Osteocyte (in vitro differentiated cells): Measurements from ENCODE around the gene PSORS1C2. TPM values are rescaled to one million over a fixed set of nuclear protein-coding genes. Genes with fewer than 3 reads are reported as not detected.

Experiments used
- DNase-seq: peaks from one replicate; pipeline ENCODE4 v3.0.0; 2021; ENCODE audit warnings: mixed read lengths; ENCODE audit not compliant: unreplicated experiment; ENCODE audit errors: extremely low spot score
- H3K27ac Mint-ChIP-seq: one replicate; pipeline ENCODE4 v1.8.0; 2021; ENCODE audit warnings: mild to moderate bottlenecking, mixed read lengths; ENCODE audit not compliant: unreplicated experiment
- H3K27me3 Mint-ChIP-seq: one replicate; pipeline ENCODE4 v1.8.0; 2021; ENCODE audit warnings: mixed read lengths; ENCODE audit not compliant: unreplicated experiment
- H3K36me3 Mint-ChIP-seq: one replicate; pipeline ENCODE4 v1.8.0; 2021; ENCODE audit warnings: mixed read lengths; ENCODE audit not compliant: unreplicated experiment
- H3K4me1 Mint-ChIP-seq: one replicate; pipeline ENCODE4 v1.8.0; 2021; ENCODE audit warnings: mixed read lengths; ENCODE audit not compliant: unreplicated experiment
- H3K4me3 Mint-ChIP-seq: one replicate; pipeline ENCODE4 v1.8.0; 2021; ENCODE audit warnings: mild to moderate bottlenecking, moderate library complexity, mixed read lengths; ENCODE audit not compliant: unreplicated experiment
- H3K9me3 Mint-ChIP-seq: one replicate; pipeline ENCODE4 v1.8.0; 2021; ENCODE audit warnings: mixed read lengths; ENCODE audit not compliant: unreplicated experiment
- total RNA-seq: library from RNA; stranded (reverse); gene quantifications from 2 replicates; pipeline ENCODE4 v1.2.1, GENCODE V29; 2021
- TF ChIP-seq, protein P1 (sequence below): fragments of 200-600 bp; sonication (generic); IDR thresholded peaks from 2 replicates; pipeline ENCODE4 v1.5.0; 2021; ENCODE audit warnings: antibody characterized with exemption, mild to moderate bottlenecking, moderate library complexity

Gene PSORS1C2
- total RNA-seq, 1 donor from 2014 or later = not detected

DNA sequence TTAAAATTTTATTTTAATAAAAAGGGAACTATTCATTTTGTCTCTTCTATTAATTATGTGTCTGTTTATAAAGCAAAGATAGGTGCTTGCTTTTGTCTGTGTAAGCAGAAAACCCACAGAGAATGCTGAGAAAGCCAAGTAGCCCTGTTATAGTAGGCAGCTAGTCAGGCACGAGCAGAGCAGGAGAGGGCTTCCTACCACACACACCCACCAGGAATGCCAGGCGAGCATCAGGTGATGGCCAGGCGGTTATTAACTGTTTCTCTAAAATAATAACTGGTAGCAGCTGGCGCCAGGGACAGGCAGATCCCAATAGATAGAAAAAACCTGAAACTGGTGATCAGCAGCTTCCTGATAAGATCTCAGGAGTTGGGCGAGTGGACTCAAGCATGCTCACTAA is 42.2 kb downstream of the PSORS1C2 start:
- Mint-ChIP-seq H3K9me3 (no peaks in the 10 kb centered on the region), H3K27ac (no peak overlapping the region), H3K4me1 (peaks cover 1% of the 10 kb centered on the region), H3K27me3 (peaks cover 24% of the 10 kb centered on the region), H3K36me3 (no peaks in the 10 kb centered on the region), H3K4me3 (no peak overlapping the region)
- TF ChIP-seq, protein P1, sequence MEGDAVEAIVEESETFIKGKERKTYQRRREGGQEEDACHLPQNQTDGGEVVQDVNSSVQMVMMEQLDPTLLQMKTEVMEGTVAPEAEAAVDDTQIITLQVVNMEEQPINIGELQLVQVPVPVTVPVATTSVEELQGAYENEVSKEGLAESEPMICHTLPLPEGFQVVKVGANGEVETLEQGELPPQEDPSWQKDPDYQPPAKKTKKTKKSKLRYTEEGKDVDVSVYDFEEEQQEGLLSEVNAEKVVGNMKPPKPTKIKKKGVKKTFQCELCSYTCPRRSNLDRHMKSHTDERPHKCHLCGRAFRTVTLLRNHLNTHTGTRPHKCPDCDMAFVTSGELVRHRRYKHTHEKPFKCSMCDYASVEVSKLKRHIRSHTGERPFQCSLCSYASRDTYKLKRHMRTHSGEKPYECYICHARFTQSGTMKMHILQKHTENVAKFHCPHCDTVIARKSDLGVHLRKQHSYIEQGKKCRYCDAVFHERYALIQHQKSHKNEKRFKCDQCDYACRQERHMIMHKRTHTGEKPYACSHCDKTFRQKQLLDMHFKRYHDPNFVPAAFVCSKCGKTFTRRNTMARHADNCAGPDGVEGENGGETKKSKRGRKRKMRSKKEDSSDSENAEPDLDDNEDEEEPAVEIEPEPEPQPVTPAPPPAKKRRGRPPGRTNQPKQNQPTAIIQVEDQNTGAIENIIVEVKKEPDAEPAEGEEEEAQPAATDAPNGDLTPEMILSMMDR = no peak
- no peak for DNase-seq

DNA sequence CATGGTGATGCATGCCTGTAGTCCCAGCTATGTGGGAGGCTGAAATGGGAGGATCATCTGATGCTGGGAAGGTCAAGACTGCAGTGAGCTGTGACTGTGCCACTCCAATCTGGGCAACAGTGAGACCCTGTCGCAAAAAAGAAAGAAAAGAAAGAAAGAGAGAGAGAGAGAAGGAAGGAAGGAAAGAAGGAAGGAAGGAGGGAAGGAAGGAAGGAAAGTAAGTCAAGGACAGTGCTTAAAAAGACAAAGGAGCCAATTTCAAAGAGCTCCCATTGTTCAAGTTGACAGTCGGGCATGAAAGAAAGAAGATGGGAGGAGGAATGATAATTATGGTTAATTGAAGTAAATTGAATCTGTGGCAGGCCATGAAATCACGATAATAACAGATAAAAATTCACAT is 42.7 kb downstream of the PSORS1C2 start:
- no peaks in the 10 kb centered on the region for H3K9me3 Mint-ChIP-seq
- no peak overlapping the region for H3K27ac Mint-ChIP-seq
- TF ChIP-seq, protein P1 = no peak
- DNase-seq = no peak
- peaks cover 1% of the 10 kb centered on the region for H3K4me1 Mint-ChIP-seq
- H3K36me3 Mint-ChIP-seq = no peaks in the 10 kb centered on the region
- H3K4me3 Mint-ChIP-seq = no peak overlapping the region
- peaks cover 24% of the 10 kb centered on the region for H3K27me3 Mint-ChIP-seq

- Mint-ChIP-seq H3K4me3 (no peak overlapping the region), H3K4me1 (peaks cover 1% of the 10 kb centered on the region), H3K27me3 (peaks cover 14% of the 10 kb centered on the region), H3K36me3 (no peaks in the 10 kb centered on the region), H3K9me3 (no peaks in the 10 kb centered on the region), H3K27ac (no peak overlapping the region)
- TF ChIP-seq, protein P1 = no peak
- no peak for DNase-seq
Measured at GRCh38 chr6:31094389-31094881, 44.4 kb downstream of the PSORS1C2 start.

- DNase-seq = no peak
- H3K4me1 Mint-ChIP-seq = peaks cover 1% of the 10 kb centered on the region
- no peaks in the 10 kb centered on the region for H3K36me3 Mint-ChIP-seq
- TF ChIP-seq, protein P1 = no peak
- H3K9me3 Mint-ChIP-seq = no peaks in the 10 kb centered on the region
- H3K4me3 Mint-ChIP-seq = no peak overlapping the region
- H3K27ac Mint-ChIP-seq = no peak overlapping the region
- peaks cover 14% of the 10 kb centered on the region for H3K27me3 Mint-ChIP-seq
Measured at GRCh38 chr6:31092769-31093505, 45.9 kb downstream of the PSORS1C2 start.

DNA sequence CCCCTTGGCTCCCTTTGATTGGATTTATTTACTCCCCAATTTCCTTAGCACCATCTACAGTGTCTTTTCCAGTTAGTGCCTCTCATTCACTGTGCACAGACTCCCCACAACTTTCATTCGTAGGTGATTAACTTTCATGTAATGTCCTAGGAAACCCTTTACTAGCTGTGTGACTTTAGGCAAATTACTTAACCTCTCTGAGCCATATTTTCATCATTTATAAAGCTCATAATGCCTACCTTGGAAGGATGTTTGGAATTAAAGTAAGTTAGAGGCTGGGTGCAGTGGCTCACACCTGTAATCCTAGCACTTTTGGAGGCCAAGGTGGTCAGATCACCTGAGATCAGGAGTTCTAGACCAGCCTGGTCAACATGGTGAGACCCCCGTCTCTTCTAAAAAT is 46.6 kb downstream of the PSORS1C2 start:
- no peak for DNase-seq
- H3K4me3 Mint-ChIP-seq = no peak overlapping the region
- H3K27me3 Mint-ChIP-seq = peaks cover 14% of the 10 kb centered on the region
- peaks cover 5% of the 10 kb centered on the region for H3K4me1 Mint-ChIP-seq
- no peaks in the 10 kb centered on the region for H3K9me3 Mint-ChIP-seq
- no peaks in the 10 kb centered on the region for H3K36me3 Mint-ChIP-seq
- no peak overlapping the region for H3K27ac Mint-ChIP-seq
- TF ChIP-seq, protein P1 = no peak
